A673 (cell line): Measurements from ENCODE around the gene COQ8A. TPM values are rescaled to one million over a fixed set of nuclear protein-coding genes. Genes with fewer than 3 reads are reported as not detected.

Experiments used
- BruUV-seq: library from RNA; stranded (reverse); fragments of 400-500 nt; replicated peaks from 2 replicates; lab custom pipeline; 2021; lab: Mats Ljungman, UMichigan
- CTCF ChIA-PET: fragments of 300-600 bp; sonication (Branson Sonifier 250); formaldehyde crosslinking; loops from one replicate; lab custom pipeline; 2022; ENCODE audit warnings: antibody characterized with exemption; lab: Charles Lee
- POLR2A ChIA-PET: fragments of 300-600 bp; sonication (Branson Sonifier 250); formaldehyde crosslinking; loops from one replicate; lab custom pipeline; 2022; ENCODE audit warnings: antibody characterized with exemption; ENCODE audit not compliant: low non-redundant PET; lab: Charles Lee
- DNase-seq: peaks from one replicate; pipeline ENCODE4 v3.0.0-alpha.2; 2015; ENCODE audit warnings: low spot score
- H3K27ac ChIP-seq: fragments of 200-600 bp; sonication (generic); 2 replicates; pipeline ENCODE4 v1.5.1; 2016; ENCODE audit warnings: mixed run types, low read depth, mild to moderate bottlenecking, mixed read lengths, antibody characterized with exemption, low read length; ENCODE audit not compliant: poor library complexity, severe bottlenecking
- H3K27me3 ChIP-seq: fragments of 200-600 bp; sonication (generic); replicated peaks from 2 replicates; pipeline ENCODE4 v1.6.1; 2017; ENCODE audit warnings: mixed run types, low read depth, mild to moderate bottlenecking, mixed read lengths, antibody characterized with exemption, low read length; ENCODE audit not compliant: insufficient read depth, poor library complexity
- H3K36me3 ChIP-seq: fragments of 200-600 bp; sonication (generic); 2 replicates; pipeline ENCODE4 v1.6.1; 2016; ENCODE audit warnings: mixed run types, mild to moderate bottlenecking, mixed read lengths, antibody characterized with exemption, low read length; ENCODE audit not compliant: insufficient read depth, poor library complexity, severe bottlenecking
- H3K4me1 ChIP-seq: fragments of 200-600 bp; sonication (generic); 2 replicates; pipeline ENCODE4 v1.6.1; 2017; ENCODE audit warnings: mixed run types, mild to moderate bottlenecking, mixed read lengths, antibody characterized with exemption, low read length; ENCODE audit not compliant: insufficient read depth, poor library complexity, severe bottlenecking
- H3K4me3 ChIP-seq: fragments of 200-600 bp; sonication (generic); 2 replicates; pipeline ENCODE4 v1.5.1; 2016; ENCODE audit warnings: low read depth, mixed run types, mild to moderate bottlenecking, mixed read lengths, low read length; ENCODE audit not compliant: poor library complexity, severe bottlenecking
- H3K9me3 ChIP-seq: fragments of 200-600 bp; sonication (generic); 2 replicates; pipeline ENCODE4 v1.6.1; 2016; ENCODE audit warnings: mixed run types, low read depth, mild to moderate bottlenecking, mixed read lengths, antibody characterized with exemption, low read length; ENCODE audit not compliant: poor library complexity, severe bottlenecking
- EZH2 ChIP-seq: fragments of 200-600 bp; sonication (generic); IDR thresholded peaks from 2 replicates; pipeline ENCODE4 v1.6.1; 2017; ENCODE audit warnings: borderline replicate concordance, low read depth, mild to moderate bottlenecking, mixed read lengths, antibody characterized with exemption, low read length; ENCODE audit not compliant: poor library complexity, severe bottlenecking
- intact Hi-C: fragments of 100-400 bp; cut with micrococcal nuclease; formaldehyde crosslinking; loops from one replicate; pipeline ENCODE4 v1.10.0; 2022; ENCODE audit not compliant: unreplicated experiment
- total RNA-seq: library from RNA; stranded (reverse); gene quantifications from 2 replicates; pipeline ENCODE4 v1.2.3, GENCODE V29; 2021
- TF ChIP-seq, protein P1 (sequence below): fragments of 300-800, 200-600 bp; sonication (generic); conservative IDR thresholded peaks from 2 replicates; pipeline ENCODE4 v1.5.1; 2017; ENCODE audit warnings: low read depth, mild to moderate bottlenecking, antibody characterized with exemption, low read length, moderate library complexity, mixed read lengths

Gene COQ8A
- total RNA-seq, 1 experiment from 2014 or later = 7.7 TPM

GRCh38 chr1:227009937-227010336 is 69.8 kb downstream of the COQ8A start:
- no peaks in the 10 kb centered on the region for H3K27me3 ChIP-seq
- H3K4me3 ChIP-seq = no peak overlapping the region
- intact Hi-C loops = no loop called here
- CTCF ChIA-PET = no interaction called here
- no peaks in the 10 kb centered on the region for H3K36me3 ChIP-seq
- TF ChIP-seq EZH2 = no peak
- TF ChIP-seq, protein P1, sequence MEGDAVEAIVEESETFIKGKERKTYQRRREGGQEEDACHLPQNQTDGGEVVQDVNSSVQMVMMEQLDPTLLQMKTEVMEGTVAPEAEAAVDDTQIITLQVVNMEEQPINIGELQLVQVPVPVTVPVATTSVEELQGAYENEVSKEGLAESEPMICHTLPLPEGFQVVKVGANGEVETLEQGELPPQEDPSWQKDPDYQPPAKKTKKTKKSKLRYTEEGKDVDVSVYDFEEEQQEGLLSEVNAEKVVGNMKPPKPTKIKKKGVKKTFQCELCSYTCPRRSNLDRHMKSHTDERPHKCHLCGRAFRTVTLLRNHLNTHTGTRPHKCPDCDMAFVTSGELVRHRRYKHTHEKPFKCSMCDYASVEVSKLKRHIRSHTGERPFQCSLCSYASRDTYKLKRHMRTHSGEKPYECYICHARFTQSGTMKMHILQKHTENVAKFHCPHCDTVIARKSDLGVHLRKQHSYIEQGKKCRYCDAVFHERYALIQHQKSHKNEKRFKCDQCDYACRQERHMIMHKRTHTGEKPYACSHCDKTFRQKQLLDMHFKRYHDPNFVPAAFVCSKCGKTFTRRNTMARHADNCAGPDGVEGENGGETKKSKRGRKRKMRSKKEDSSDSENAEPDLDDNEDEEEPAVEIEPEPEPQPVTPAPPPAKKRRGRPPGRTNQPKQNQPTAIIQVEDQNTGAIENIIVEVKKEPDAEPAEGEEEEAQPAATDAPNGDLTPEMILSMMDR = no peak
- BruUV-seq = no TSS peak
- POLR2A ChIA-PET = no interaction called here
- H3K27ac ChIP-seq = no peak overlapping the region
- no peak for DNase-seq
- H3K9me3 ChIP-seq = no peaks in the 10 kb centered on the region
- no peaks in the 10 kb centered on the region for H3K4me1 ChIP-seq

- Histone ChIP-seq H3K9me3 (no peaks in the 10 kb centered on the region), H3K4me1 (no peaks in the 10 kb centered on the region), H3K27me3 (no peaks in the 10 kb centered on the region), H3K27ac (no peak overlapping the region), H3K36me3 (no peaks in the 10 kb centered on the region), H3K4me3 (no peak overlapping the region)
- intact Hi-C loops = no loop called here
- POLR2A ChIA-PET = no interaction called here
- BruUV-seq = no TSS peak
- TF ChIP-seq, protein P1 = no peak
- no peak for TF ChIP-seq EZH2
- no peak for DNase-seq
- CTCF ChIA-PET = no interaction called here
Observed at GRCh38 chr1:227010645-227011044, 70.6 kb downstream of the COQ8A start.

- H3K27me3 ChIP-seq = no peaks in the 10 kb centered on the region
- no peak overlapping the region for H3K4me3 ChIP-seq
- H3K36me3 ChIP-seq = no peaks in the 10 kb centered on the region
- no peak for TF ChIP-seq EZH2
- TF ChIP-seq, protein P1 = no peak
- POLR2A ChIA-PET = interaction anchor here (0.6 kb wide), 1 partner anchor 15 kb away, joined by 4 read pairs; no protein-coding TSS in a partner anchor
- no TSS peak for BruUV-seq
- CTCF ChIA-PET = no interaction called here
- H3K4me1 ChIP-seq = no peaks in the 10 kb centered on the region
- H3K9me3 ChIP-seq = no peaks in the 10 kb centered on the region
- H3K27ac ChIP-seq = no peak overlapping the region
- intact Hi-C loops = no loop called here
- no peak for DNase-seq
Observed at GRCh38 chr1:227016990-227017389, 76.9 kb downstream of the COQ8A start.
